Endodermal cell (in vitro differentiated cells): ENCODE measurements around the gene TPD52L2. TPM values are rescaled to one million over a fixed set of nuclear protein-coding genes. Genes with fewer than 3 reads are reported as not detected.

Experiments
- DNase-seq: peaks from one replicate; pipeline ENCODE4 v3.0.0-alpha.2; 2017
- H3K27ac ChIP-seq: 2 replicates; pipeline ENCODE4 v1.5.1; 2013; ENCODE audit warnings: mild to moderate bottlenecking, low read depth, low read length, moderate library complexity
- H3K27me3 ChIP-seq: 2 replicates; pipeline ENCODE4 v1.6.1; 2013; ENCODE audit warnings: mild to moderate bottlenecking, low read length, moderate library complexity; ENCODE audit not compliant: insufficient read depth, control insufficient read depth, poor library complexity, severe bottlenecking
- H3K36me3 ChIP-seq: 2 replicates; pipeline ENCODE4 v1.7.0; 2013; ENCODE audit warnings: mild to moderate bottlenecking, low read length, moderate library complexity; ENCODE audit not compliant: control insufficient read depth, insufficient read depth
- H3K4me1 ChIP-seq: one replicate; pipeline ENCODE4 v1.7.0; 2013; ENCODE audit warnings: low read length; ENCODE audit not compliant: control insufficient read depth, insufficient read depth
- H3K4me3 ChIP-seq: 2 replicates; pipeline ENCODE4 v1.5.1; 2013; ENCODE audit warnings: mild to moderate bottlenecking, low read length, moderate library complexity
- H3K9ac ChIP-seq: 2 replicates; pipeline ENCODE4 v1.6.1; 2013; ENCODE audit warnings: mild to moderate bottlenecking, low read length, moderate library complexity; ENCODE audit not compliant: poor library complexity, severe bottlenecking; ENCODE audit errors: extremely low read depth
- H3K9me3 ChIP-seq: 2 replicates; pipeline ENCODE4 v1.6.1; 2013; ENCODE audit warnings: mild to moderate bottlenecking, low read length, moderate library complexity; ENCODE audit not compliant: control insufficient read depth
- H3K27ac Mint-ChIP-seq: 2 replicates; pipeline ENCODE4 v1.8.0; 2020; ENCODE audit warnings: mixed read lengths
- H3K27me3 Mint-ChIP-seq: 2 replicates; pipeline ENCODE4 v1.8.0; 2021; ENCODE audit warnings: mild to moderate bottlenecking, mixed read lengths; ENCODE audit not compliant: insufficient read depth
- H3K36me3 Mint-ChIP-seq: 2 replicates; pipeline ENCODE4 v1.8.0; 2020; ENCODE audit warnings: low read depth, mixed read lengths
- H3K4me1 Mint-ChIP-seq: 2 replicates; pipeline ENCODE4 v1.8.0; 2020; ENCODE audit warnings: mixed read lengths
- H3K4me3 Mint-ChIP-seq: 2 replicates; pipeline ENCODE4 v1.8.0; 2020; ENCODE audit warnings: mild to moderate bottlenecking, moderate library complexity, mixed read lengths
- H3K9me3 Mint-ChIP-seq: 2 replicates; pipeline ENCODE4 v1.8.0; 2020; ENCODE audit warnings: mild to moderate bottlenecking, mixed read lengths
- WGBS, 2 experiments: methylation state at CpG; one replicate each; pipeline versions ENCODE4 v1.1.5 to v1.1.7; 2013; ENCODE audit warnings: missing lambda C conversion rate in 2 of 2, mixed read lengths in 1 of 2; ENCODE audit not compliant: insufficient coverage in 1 of 2, insufficient read length in 1 of 2; 5-methylcytosine and 5-hydroxymethylcytosine counted together
- total RNA-seq, 2 donors: library from RNA; stranded (reverse); fragmentation: NEBNext Ultra II Directional in 1 of 2; extraction: Animal tissue kit (Norgen Biotek cat#: 25700) in 1 of 2; gene quantifications; 2 replicates in 1 of 2; 3 replicates in 1 of 2; pipeline ENCODE4 v1.2.1, GENCODE V29; 2021
- TF ChIP-seq, protein P1 (sequence below): fragments of 200-600 bp; sonication (generic); conservative IDR thresholded peaks from 2 replicates; pipeline ENCODE4 v1.5.0; 2021; ENCODE audit warnings: antibody characterized with exemption, mild to moderate bottlenecking

Gene TPD52L2
- total RNA-seq, 2 donors from 2014 or later: 68.3 to 85.2 TPM

DNA sequence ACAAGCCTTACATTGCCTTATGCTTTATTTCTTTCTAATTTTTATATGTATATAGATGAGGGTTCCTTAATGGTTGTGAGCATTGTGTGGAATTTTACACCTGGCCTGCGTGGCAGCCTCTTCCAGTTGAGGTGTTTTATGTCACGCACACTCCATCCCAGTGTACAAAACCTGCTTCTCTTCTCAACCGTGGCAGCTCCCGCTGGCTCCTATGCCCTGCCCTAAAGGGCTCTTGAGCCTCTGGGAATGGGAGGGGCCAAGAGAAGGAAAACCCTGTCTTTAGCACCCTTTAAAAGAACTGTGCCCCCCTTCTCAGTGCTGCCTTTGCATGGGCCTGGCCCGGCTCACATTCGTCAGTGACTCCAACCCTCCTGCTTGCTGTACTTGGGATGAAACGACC is 25.5 kb downstream of the TPD52L2 start:
- Mint-ChIP-seq H3K27me3 (no peaks in the 10 kb centered on the region), H3K4me1 (peaks cover 5% of the 10 kb centered on the region), H3K4me3 (no peak overlapping the region), H3K36me3 (peaks cover 26% of the 10 kb centered on the region), H3K27ac (no peak overlapping the region), H3K9me3 (no peaks in the 10 kb centered on the region)
- no peak overlapping the region for H3K27ac ChIP-seq
- no peaks in the 10 kb centered on the region for H3K4me1 ChIP-seq
- peaks cover 40% of the 10 kb centered on the region for H3K36me3 ChIP-seq
- 95 to 98% methylated on average over 4 to 7 of the region's 7 CpGs for whole genome bisulfite sequencing, 2 experiments
- no peaks in the 10 kb centered on the region for H3K9me3 ChIP-seq
- TF ChIP-seq, protein P1, sequence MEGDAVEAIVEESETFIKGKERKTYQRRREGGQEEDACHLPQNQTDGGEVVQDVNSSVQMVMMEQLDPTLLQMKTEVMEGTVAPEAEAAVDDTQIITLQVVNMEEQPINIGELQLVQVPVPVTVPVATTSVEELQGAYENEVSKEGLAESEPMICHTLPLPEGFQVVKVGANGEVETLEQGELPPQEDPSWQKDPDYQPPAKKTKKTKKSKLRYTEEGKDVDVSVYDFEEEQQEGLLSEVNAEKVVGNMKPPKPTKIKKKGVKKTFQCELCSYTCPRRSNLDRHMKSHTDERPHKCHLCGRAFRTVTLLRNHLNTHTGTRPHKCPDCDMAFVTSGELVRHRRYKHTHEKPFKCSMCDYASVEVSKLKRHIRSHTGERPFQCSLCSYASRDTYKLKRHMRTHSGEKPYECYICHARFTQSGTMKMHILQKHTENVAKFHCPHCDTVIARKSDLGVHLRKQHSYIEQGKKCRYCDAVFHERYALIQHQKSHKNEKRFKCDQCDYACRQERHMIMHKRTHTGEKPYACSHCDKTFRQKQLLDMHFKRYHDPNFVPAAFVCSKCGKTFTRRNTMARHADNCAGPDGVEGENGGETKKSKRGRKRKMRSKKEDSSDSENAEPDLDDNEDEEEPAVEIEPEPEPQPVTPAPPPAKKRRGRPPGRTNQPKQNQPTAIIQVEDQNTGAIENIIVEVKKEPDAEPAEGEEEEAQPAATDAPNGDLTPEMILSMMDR: no peak
- no peak overlapping the region for H3K4me3 ChIP-seq
- no peak for DNase-seq
- H3K9ac ChIP-seq: no peak overlapping the region
- H3K27me3 ChIP-seq: no peaks in the 10 kb centered on the region

- TF ChIP-seq, protein P1: peak; percentile 44
- H3K9me3 ChIP-seq: no peaks in the 10 kb centered on the region
- peaks cover 12% of the 10 kb centered on the region for H3K4me1 Mint-ChIP-seq
- peak; percentile 58 for DNase-seq
- H3K4me3 ChIP-seq: no peak overlapping the region
- H3K4me1 ChIP-seq: no peaks in the 10 kb centered on the region
- no peaks in the 10 kb centered on the region for H3K27me3 Mint-ChIP-seq
- peaks cover 40% of the 10 kb centered on the region for H3K36me3 ChIP-seq
- H3K9me3 Mint-ChIP-seq: no peaks in the 10 kb centered on the region
- H3K36me3 Mint-ChIP-seq: peaks cover 26% of the 10 kb centered on the region
- whole genome bisulfite sequencing, 2 experiments: 95 to 96% methylated on average over 26 to 29 of the region's 29 CpGs
- no peak overlapping the region for H3K27ac Mint-ChIP-seq
- no peak overlapping the region for H3K4me3 Mint-ChIP-seq
- H3K27me3 ChIP-seq: no peaks in the 10 kb centered on the region
- H3K9ac ChIP-seq: no peak overlapping the region
- no peak overlapping the region for H3K27ac ChIP-seq
These were observed 26.3 kb downstream of the TPD52L2 start for GRCh38 chr20:63891061-63892002.

DNA sequence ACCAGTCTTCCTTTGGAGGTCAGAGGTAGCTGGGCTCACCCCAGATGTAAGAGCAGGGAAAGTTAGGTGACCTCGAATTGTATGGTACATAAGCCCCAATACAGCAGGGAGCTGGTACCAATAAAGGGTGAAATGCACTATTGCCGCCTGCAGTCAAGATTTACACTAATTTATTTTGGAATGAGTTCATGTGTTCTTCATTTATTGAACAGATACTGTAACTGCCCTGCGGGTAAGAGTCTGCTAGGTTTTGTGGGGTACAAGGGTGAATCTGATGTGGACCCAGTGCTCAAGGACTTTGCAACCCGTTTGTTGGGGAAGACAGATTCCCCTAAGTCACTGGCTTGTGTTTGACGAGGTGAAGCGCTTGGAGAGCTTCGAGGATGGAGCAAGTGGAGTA is 27.3 kb downstream of the TPD52L2 start:
- Histone ChIP-seq H3K4me1 (peaks cover 4% of the 10 kb centered on the region), H3K27ac (no peak overlapping the region), H3K9me3 (no peaks in the 10 kb centered on the region), H3K9ac (no peak overlapping the region), H3K4me3 (no peak overlapping the region), H3K27me3 (peaks cover 9% of the 10 kb centered on the region), H3K36me3 (peaks cover 35% of the 10 kb centered on the region)
- 90% methylated on average over 7 of the region's 7 CpGs for WGBS, 2 experiments
- Mint-ChIP-seq H3K27ac (no peak overlapping the region), H3K36me3 (peaks cover 24% of the 10 kb centered on the region), H3K4me3 (no peak overlapping the region), H3K27me3 (peaks cover 7% of the 10 kb centered on the region), H3K9me3 (no peaks in the 10 kb centered on the region), H3K4me1 (peaks cover 19% of the 10 kb centered on the region)
- TF ChIP-seq, protein P1: no peak
- DNase-seq: no peak
